Endothelial cell of umbilical vein (primary cell): ENCODE results near the gene DPP6. TPM values are rescaled to one million over a fixed set of nuclear protein-coding genes. Genes with fewer than 3 reads are reported as not detected.

Experiments
- BruUV-seq: library from RNA; stranded (reverse); fragments of 400-500 nt; replicated peaks from 2 replicates; lab custom pipeline; 2021; lab: Mats Ljungman, UMichigan
- CTCF ChIA-PET: fragments of 300-600, 350-600 bp; sonication (Branson Sonifier 250); formaldehyde crosslinking; loops from one replicate; lab custom pipeline; 2021; ENCODE audit warnings: antibody characterized with exemption, inconsistent platforms; lab: Charles Lee
- POLR2A ChIA-PET: fragments of 300-600, 350-600 bp; sonication (Branson Sonifier 250); formaldehyde crosslinking; loops from one replicate; lab custom pipeline; 2021; ENCODE audit warnings: antibody characterized with exemption, inconsistent platforms; lab: Charles Lee
- DNase-seq: peaks from one replicate; pipeline ENCODE4 v3.0.0-alpha.2; 2011; ENCODE audit warnings: low read depth, low spot score
- FAIRE-seq: peaks from 2 replicates; lab custom pipeline; 2011; peaks lifted over from hg19 to GRCh38; lab: Jason Lieb, UNC
- H2AFZ ChIP-seq: 2 replicates; pipeline ENCODE4 v1.6.0; 2012; ENCODE audit warnings: low read depth, low read length, control low read depth, inconsistent platforms
- H3K27ac ChIP-seq: 2 replicates; pipeline ENCODE4 v1.5.1; 2011; ENCODE audit warnings: low read depth, mild to moderate bottlenecking, control low read depth, low read length, moderate library complexity; ENCODE audit not compliant: insufficient read depth
- H3K27me3 ChIP-seq, 2 experiments: 2 replicates each; pipeline versions ENCODE4 v1.6.0 to v1.6.1; 2011; ENCODE audit warnings: low read length in 2 of 2, mixed read lengths in 1 of 2; ENCODE audit not compliant: control insufficient read depth in 2 of 2, insufficient read depth in 2 of 2
- H3K36me3 ChIP-seq, 2 experiments: 2 replicates in 1 of 2; 3 replicates in 1 of 2; pipeline ENCODE4 v1.5.1; 2011; ENCODE audit warnings: low read length in 2 of 2, mild to moderate bottlenecking in 1 of 2, moderate library complexity in 1 of 2; ENCODE audit not compliant: control insufficient read depth in 2 of 2, insufficient read depth in 2 of 2; ENCODE audit errors: extremely low read depth in 1 of 2
- H3K4me1 ChIP-seq: 3 replicates; pipeline ENCODE4 v1.5.1; 2011; ENCODE audit warnings: mild to moderate bottlenecking, low read length; ENCODE audit not compliant: control insufficient read depth, insufficient read depth; ENCODE audit errors: extremely low read depth
- H3K4me2 ChIP-seq: 2 replicates; pipeline ENCODE4 v1.6.1; 2011; ENCODE audit warnings: low read length, control low read depth, mixed read lengths; ENCODE audit not compliant: insufficient read depth
- H3K4me3 ChIP-seq, 3 experiments: fragments of 200-600 bp in 1 of 3; sonication (generic), shearing (Covaris generic) in 1 of 3; replicated peaks in 1 of 3; 2 replicates each; pipeline ENCODE4 v1.5.1; 2011 to 2016; ENCODE audit warnings: control low read depth in 3 of 3, low read length in 3 of 3, mild to moderate bottlenecking in 2 of 3, inconsistent platforms in 1 of 3, low read depth in 1 of 3, moderate library complexity in 1 of 3; ENCODE audit not compliant: insufficient read depth in 1 of 3
- H3K79me2 ChIP-seq: 2 replicates; pipeline ENCODE4 v1.6.0; 2012; ENCODE audit warnings: low read length, inconsistent platforms; ENCODE audit not compliant: control insufficient read depth, insufficient read depth
- H3K9ac ChIP-seq: replicated peaks from 2 replicates; pipeline ENCODE3; 2011; ENCODE audit warnings: low read length, control low read depth; ENCODE audit not compliant: insufficient read depth; ENCODE audit errors: extremely low read depth
- H3K9me1 ChIP-seq: replicated peaks from 3 replicates; pipeline ENCODE4 v1.6.0; 2011; ENCODE audit warnings: mild to moderate bottlenecking, low read length; ENCODE audit not compliant: control insufficient read depth, insufficient read depth; ENCODE audit errors: extremely low read depth
- H3K9me3 ChIP-seq: replicated peaks from 2 replicates; pipeline ENCODE4 v1.5.1; 2012; ENCODE audit warnings: low read length, inconsistent platforms; ENCODE audit not compliant: control insufficient read depth, insufficient read depth
- H4K20me1 ChIP-seq: replicated peaks from 2 replicates; pipeline ENCODE3; 2011; ENCODE audit warnings: mild to moderate bottlenecking, low read length; ENCODE audit not compliant: control insufficient read depth, insufficient read depth; ENCODE audit errors: extremely low read depth
- EZH2 ChIP-seq: IDR thresholded peaks from 2 replicates; pipeline ENCODE4 v1.6.1; 2012; ENCODE audit warnings: borderline replicate concordance, low read depth, mild to moderate bottlenecking, moderate library complexity, low read length, inconsistent platforms; ENCODE audit not compliant: severe bottlenecking
- FOS ChIP-seq: IDR thresholded peaks from 2 replicates; pipeline ENCODE4 v1.6.1; 2011; ENCODE audit warnings: mild to moderate bottlenecking, low read length, moderate library complexity, borderline replicate concordance; ENCODE audit not compliant: insufficient read depth
- GATA2 ChIP-seq: IDR thresholded peaks from 2 replicates; pipeline ENCODE4 v1.7.0; 2011; ENCODE audit warnings: low read depth, mild to moderate bottlenecking, moderate library complexity, mixed read lengths, low read length; ENCODE audit not compliant: insufficient read length, insufficient read depth
- JUN ChIP-seq: IDR thresholded peaks from 2 replicates; pipeline ENCODE4 v1.6.1; 2011; ENCODE audit warnings: borderline replicate concordance, low read depth; ENCODE audit not compliant: insufficient read length, insufficient read depth
- MYC ChIP-seq: IDR thresholded peaks from one replicate; pipeline ENCODE4 v1.6.1; 2011; ENCODE audit warnings: mild to moderate bottlenecking, low read depth, low read length
- POLR2A ChIP-seq: IDR thresholded peaks from 2 replicates; pipeline ENCODE4 v1.6.1; 2012; ENCODE audit warnings: low read depth, mild to moderate bottlenecking, control low read depth, low read length
- POLR2AphosphoS5 ChIP-seq: IDR thresholded peaks from 2 replicates; pipeline ENCODE4 v1.6.1; 2012; ENCODE audit warnings: low read depth, mild to moderate bottlenecking, control low read depth, low read length, moderate library complexity; ENCODE audit not compliant: insufficient read depth
- dilution Hi-C: fragments of 300-500 bp; cut with MboI; formaldehyde crosslinking; loops from one replicate; pipeline ENCODE4 v1.15.0; 2019; ENCODE audit warnings: low sequenced_read_pairs; ENCODE audit not compliant: extremely low pct_ligation_motif_present
- intact Hi-C: fragments of 100-400 bp; cut with micrococcal nuclease; formaldehyde crosslinking; loops from one replicate; pipeline ENCODE4 v1.10.0; 2022
- polyA plus RNA-seq, 4 experiments: library from polyadenylated mRNA; depleted of rRNA in 3 of 4; stranded (reverse) in 3 of 4; unstranded in 1 of 4; fragments of >200 nt; gene quantifications; 2 replicates each; pipeline versions ENCODE4 v1.2.1 to v1.2.3, GENCODE V29; 2011 to 2012; ENCODE audit warnings: missing spikeins in 1 of 4
- total RNA-seq: library from RNA; stranded (reverse); gene quantifications from 2 replicates; pipeline ENCODE4 v1.2.3, GENCODE V29; 2021
- TF ChIP-seq, protein P1 (sequence below): IDR thresholded peaks from 2 replicates; pipeline ENCODE4 v1.6.1; 2011; ENCODE audit not compliant: insufficient read depth, insufficient read length
- TF ChIP-seq, protein P2 (sequence below), 2 donors: IDR thresholded peaks; 1 replicate in 1 of 2; 2 replicates in 1 of 2; pipeline ENCODE4 v1.5.1; 2011; ENCODE audit warnings: low read length in 2 of 2, mild to moderate bottlenecking in 2 of 2, moderate library complexity in 2 of 2, control low read depth in 1 of 2, inconsistent platforms in 1 of 2, low read depth in 1 of 2; ENCODE audit not compliant: insufficient read depth in 1 of 2; ENCODE audit errors: extremely low read depth in 1 of 2

DPP6 gene
- total and polyA plus RNA-seq, 2 donors (not counting 3 experiments of a cell fraction or from before 2014, with no cell fraction given): not detected

DNA sequence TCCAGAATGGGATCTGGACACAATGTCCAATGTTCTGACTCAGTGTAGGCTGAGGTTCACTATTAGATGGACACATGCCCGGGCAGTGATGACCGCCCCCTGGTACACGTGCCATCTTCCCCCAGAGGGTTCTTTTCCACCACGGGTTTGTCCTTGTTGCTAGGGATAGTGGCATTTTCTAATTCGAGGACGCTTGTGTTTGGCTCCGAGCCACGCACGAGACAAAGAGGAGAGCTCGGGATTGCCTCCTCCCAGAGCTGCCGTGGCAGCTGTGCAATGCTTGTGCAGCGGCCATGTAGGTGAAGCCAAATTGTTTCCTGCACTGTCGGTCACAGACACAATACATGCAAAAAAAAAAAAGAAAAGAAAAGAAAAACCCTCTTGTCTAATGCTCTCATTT is 743.2 kb downstream of the DPP6 start:
- Histone ChIP-seq H3K9me3 (peaks cover 6% of the 10 kb centered on the region), H3K4me2 (no peak overlapping the region)
- CTCF ChIA-PET: no interaction called here

More for the DNA sequence above, 743.2 kb downstream of the DPP6 start:
- Histone ChIP-seq H3K4me1 (no peaks in the 10 kb centered on the region), H4K20me1 (no peaks in the 10 kb centered on the region), H3K4me3 (no peak overlapping the region), H3K9ac (no peak overlapping the region), H3K27me3 (no peaks in the 10 kb centered on the region), H2AFZ (no peak overlapping the region), H3K27ac (no peak overlapping the region), H3K79me2 (no peaks in the 10 kb centered on the region), H3K9me1 (no peaks in the 10 kb centered on the region), H3K36me3 (no peaks in the 10 kb centered on the region)
- dilution Hi-C loops: no loop called here
- BruUV-seq: no TSS peak
- DNase-seq (no peak), FAIRE-seq (no peak)
- TF ChIP-seq POLR2AphosphoS5 (no peak), EZH2 (no peak), GATA2 (no peak), POLR2A (no peak), FOS (no peak), MYC (no peak), JUN (no peak)
- TF ChIP-seq, protein P1, sequence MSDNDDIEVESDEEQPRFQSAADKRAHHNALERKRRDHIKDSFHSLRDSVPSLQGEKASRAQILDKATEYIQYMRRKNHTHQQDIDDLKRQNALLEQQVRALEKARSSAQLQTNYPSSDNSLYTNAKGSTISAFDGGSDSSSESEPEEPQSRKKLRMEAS: no peak
- TF ChIP-seq, protein P2, sequence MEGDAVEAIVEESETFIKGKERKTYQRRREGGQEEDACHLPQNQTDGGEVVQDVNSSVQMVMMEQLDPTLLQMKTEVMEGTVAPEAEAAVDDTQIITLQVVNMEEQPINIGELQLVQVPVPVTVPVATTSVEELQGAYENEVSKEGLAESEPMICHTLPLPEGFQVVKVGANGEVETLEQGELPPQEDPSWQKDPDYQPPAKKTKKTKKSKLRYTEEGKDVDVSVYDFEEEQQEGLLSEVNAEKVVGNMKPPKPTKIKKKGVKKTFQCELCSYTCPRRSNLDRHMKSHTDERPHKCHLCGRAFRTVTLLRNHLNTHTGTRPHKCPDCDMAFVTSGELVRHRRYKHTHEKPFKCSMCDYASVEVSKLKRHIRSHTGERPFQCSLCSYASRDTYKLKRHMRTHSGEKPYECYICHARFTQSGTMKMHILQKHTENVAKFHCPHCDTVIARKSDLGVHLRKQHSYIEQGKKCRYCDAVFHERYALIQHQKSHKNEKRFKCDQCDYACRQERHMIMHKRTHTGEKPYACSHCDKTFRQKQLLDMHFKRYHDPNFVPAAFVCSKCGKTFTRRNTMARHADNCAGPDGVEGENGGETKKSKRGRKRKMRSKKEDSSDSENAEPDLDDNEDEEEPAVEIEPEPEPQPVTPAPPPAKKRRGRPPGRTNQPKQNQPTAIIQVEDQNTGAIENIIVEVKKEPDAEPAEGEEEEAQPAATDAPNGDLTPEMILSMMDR (IDR thresholded peaks at IDR 0.05; ENCODE audit: extremely low read depth in 1 of 2, insufficient read depth in 1 of 2, low read depth in 1 of 2, low read length in 2 of 2): no peak
- intact Hi-C loops: no loop called here
- POLR2A ChIA-PET: no interaction called here
